Measurements from ENCODE around the gene COL4A2. TPM values are rescaled to one million over a fixed set of nuclear protein-coding genes. Genes with fewer than 3 reads are reported as not detected.

The COL4A2 gene
- total RNA-seq, 6 experiments from 2014 or later = 8.4 to 65.8 (median 42.5) TPM

DNA sequence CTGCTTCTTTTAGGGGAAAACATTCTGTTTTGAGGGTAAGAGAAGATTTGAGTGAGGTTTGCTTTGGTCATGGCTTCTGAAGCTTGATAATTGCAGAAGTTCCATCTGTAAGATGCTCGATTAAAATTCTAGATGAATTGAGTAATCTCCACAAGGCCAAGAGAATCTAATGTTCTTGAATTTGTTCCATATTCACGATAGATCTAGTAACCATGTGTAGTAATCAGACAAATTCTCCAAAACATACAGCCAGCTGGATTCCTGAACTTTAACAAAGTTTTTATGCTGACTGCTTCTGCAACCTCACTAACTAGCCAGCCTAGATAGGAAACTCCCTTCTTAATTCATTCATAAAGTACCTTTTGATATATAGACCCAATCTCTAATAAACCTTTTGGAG lies 92.7 kb downstream of the COL4A2 start:
- 54% methylated on average over 2 of the region's 2 CpGs for WGBS (ENCODE audit: insufficient coverage, low coverage, low lambda C conversion rate, missing lambda C conversion rate)
- intact Hi-C loops (cut with DNase I) = no loop called here

DNA sequence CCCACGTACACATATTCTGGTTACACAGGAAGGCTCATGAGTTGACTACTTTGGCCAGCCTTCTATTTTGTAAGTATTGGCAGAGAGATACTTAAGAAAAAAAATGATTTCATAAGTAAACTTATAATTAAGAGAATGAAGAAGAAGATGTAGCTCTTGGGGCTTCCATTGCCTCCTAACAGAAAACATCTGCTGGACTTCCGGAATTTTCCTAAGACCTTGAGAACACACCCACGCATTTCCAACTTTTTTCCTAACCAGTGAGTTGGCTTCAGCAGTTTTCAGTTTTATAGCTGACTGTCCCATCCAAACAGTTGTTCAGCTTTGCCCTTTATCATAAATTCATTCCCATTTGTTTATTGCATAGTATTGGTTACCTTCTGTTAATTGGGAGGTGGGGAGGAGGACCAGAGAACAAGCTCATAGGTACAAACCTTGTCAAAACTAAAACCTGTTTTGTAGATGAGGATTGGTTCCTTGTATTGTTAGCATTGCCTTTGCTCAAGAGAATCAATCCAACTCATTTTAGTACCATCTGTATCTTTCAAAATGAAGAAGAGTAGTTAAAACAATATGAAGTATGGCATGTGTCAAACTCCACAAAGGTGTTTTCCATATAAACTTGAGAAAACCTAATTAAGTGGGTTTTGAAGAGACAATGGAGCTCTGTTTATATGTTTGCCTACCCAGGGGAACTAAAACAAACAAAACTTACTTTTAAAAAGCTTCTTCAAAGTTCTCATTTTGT lies 93.9 kb downstream of the COL4A2 start:
- no peak for ATAC-seq
- TF ChIP-seq POLR2A (IDR thresholded peaks at IDR 0.05) = no peak
- TF ChIP-seq, protein P1, sequence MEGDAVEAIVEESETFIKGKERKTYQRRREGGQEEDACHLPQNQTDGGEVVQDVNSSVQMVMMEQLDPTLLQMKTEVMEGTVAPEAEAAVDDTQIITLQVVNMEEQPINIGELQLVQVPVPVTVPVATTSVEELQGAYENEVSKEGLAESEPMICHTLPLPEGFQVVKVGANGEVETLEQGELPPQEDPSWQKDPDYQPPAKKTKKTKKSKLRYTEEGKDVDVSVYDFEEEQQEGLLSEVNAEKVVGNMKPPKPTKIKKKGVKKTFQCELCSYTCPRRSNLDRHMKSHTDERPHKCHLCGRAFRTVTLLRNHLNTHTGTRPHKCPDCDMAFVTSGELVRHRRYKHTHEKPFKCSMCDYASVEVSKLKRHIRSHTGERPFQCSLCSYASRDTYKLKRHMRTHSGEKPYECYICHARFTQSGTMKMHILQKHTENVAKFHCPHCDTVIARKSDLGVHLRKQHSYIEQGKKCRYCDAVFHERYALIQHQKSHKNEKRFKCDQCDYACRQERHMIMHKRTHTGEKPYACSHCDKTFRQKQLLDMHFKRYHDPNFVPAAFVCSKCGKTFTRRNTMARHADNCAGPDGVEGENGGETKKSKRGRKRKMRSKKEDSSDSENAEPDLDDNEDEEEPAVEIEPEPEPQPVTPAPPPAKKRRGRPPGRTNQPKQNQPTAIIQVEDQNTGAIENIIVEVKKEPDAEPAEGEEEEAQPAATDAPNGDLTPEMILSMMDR (IDR thresholded peaks at IDR 0.05) = no peak
- DNase-seq = no peak
- 48% methylated on average over 3 of the region's 3 CpGs for WGBS (ENCODE audit: insufficient coverage, low coverage, low lambda C conversion rate, missing lambda C conversion rate)
- no peaks in the 10 kb centered on the region for H3K4me1 ChIP-seq
- no peak overlapping the region for H3K4me3 ChIP-seq
- H3K36me3 ChIP-seq = no peaks in the 10 kb centered on the region
- no peak overlapping the region for H3K27ac ChIP-seq
- H3K27me3 ChIP-seq = no peaks in the 10 kb centered on the region
- intact Hi-C loops (cut with DNase I) = no loop called here
- no peaks in the 10 kb centered on the region for H3K9me3 ChIP-seq

More for the DNA sequence above, 92.7 kb downstream of the COL4A2 start:
- Histone ChIP-seq H3K9me3 (no peaks in the 10 kb centered on the region), H3K36me3 (no peaks in the 10 kb centered on the region), H3K4me3 (no peak overlapping the region), H3K27ac (no peak overlapping the region), H3K27me3 (no peaks in the 10 kb centered on the region), H3K4me1 (no peaks in the 10 kb centered on the region)
- ATAC-seq (no peak), DNase-seq (no peak)
- TF ChIP-seq, protein P1 (IDR thresholded peaks at IDR 0.05) = no peak
- TF ChIP-seq POLR2A (IDR thresholded peaks at IDR 0.05) = no peak

DNA sequence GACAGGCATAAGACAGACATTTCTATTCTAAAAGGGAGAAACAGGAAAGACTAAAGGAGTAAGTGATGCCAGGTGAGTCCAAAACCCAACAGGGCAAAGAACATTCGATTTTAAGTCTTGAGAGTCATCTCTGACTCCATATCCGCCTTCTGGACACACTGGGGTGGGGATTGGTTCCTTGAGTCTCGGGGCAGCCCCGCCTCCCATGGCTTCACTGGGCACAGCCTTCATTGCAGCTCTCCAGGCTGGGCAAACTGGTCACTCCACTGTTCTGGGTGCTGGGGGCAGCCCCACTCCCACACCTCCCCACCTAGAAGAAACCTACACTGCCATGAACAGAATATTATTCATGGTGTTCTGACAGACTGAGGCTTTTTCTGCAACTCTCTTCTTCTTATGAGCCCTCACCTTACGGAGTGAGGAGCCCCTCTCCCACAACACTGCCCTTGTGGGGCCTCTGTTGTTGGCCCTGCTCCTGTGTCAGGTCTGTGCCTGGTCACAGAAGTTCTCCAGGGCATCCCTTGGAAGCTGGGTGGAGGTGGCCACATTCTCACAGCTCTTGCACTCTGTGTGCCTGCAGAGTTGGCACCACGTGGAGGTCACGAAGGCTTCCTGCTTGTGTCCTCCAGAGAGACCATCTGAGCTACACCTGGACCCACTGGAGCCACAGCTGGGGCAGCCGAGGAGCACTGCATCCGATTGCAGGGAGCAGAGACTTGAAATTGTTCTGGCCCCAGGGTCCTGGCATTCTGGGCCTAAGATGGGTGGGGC lies 95.4 kb downstream of the COL4A2 start:
- no peak overlapping the region for H3K27ac ChIP-seq
- intact Hi-C loops (cut with DNase I) = no loop called here
- DNase-seq = no peak
- ATAC-seq = no peak
- H3K4me1 ChIP-seq = no peaks in the 10 kb centered on the region
- TF ChIP-seq POLR2A (IDR thresholded peaks at IDR 0.05) = no peak
- TF ChIP-seq, protein P1 (IDR thresholded peaks at IDR 0.05) = no peak
- H3K4me3 ChIP-seq = no peak overlapping the region
- H3K9me3 ChIP-seq = no peaks in the 10 kb centered on the region
- H3K36me3 ChIP-seq = no peaks in the 10 kb centered on the region
- WGBS (ENCODE audit: insufficient coverage, low coverage, low lambda C conversion rate, missing lambda C conversion rate) = 52% methylated on average over 6 of the region's 9 CpGs
- H3K27me3 ChIP-seq = no peaks in the 10 kb centered on the region

DNA sequence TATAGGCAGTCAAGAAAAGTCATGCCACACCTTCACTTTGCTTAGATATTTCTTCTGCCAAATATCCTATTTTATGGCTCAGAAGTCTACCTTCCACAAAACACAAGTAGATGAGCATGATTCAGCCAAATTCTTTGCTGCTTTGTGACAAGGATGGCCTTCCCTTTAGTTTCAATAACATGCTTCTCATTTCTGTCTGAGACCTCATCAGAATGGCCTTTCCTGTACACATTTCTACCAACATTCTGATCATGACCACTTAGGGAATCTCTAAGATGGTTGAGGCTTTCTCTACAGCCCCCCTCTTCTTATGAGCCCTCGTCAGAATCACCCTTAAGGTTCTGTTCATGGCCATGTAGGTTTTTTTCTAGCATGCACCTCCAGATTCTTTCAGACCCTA lies 96.2 kb downstream of the COL4A2 start:
- intact Hi-C loops (cut with DNase I) = no loop called here
- TF ChIP-seq POLR2A (IDR thresholded peaks at IDR 0.05) = no peak
- TF ChIP-seq, protein P1 (IDR thresholded peaks at IDR 0.05) = no peak
- WGBS (ENCODE audit: insufficient coverage, low coverage, low lambda C conversion rate, missing lambda C conversion rate) = 40% methylated on average over 1 of the region's 1 CpG

More for the DNA sequence above, 96.2 kb downstream of the COL4A2 start:
- Histone ChIP-seq H3K4me3 (no peak overlapping the region), H3K4me1 (no peaks in the 10 kb centered on the region), H3K27me3 (no peaks in the 10 kb centered on the region), H3K36me3 (no peaks in the 10 kb centered on the region), H3K9me3 (no peaks in the 10 kb centered on the region), H3K27ac (no peak overlapping the region)
- DNase-seq (no peak), ATAC-seq (no peak)

All from right lobe of liver (tissue), 6 donors.